ENCODE measurements around the gene MTMR12. TPM values are rescaled to one million over a fixed set of nuclear protein-coding genes. Genes with fewer than 3 reads are reported as not detected.

MTMR12 gene
- total and polyA plus RNA-seq, 10 of the 15 experiments (the other 5 are each of a cell fraction or from before 2014, with no cell fraction given): 5.0 to 22.9 (median 16.3) TPM

- ChIA-PET CTCF (interaction anchor here (0.6 to 12.1 kb wide), 7 partner anchors 8 to 379 kb away, joined by 3 to 339 read pairs (median 5); no protein-coding TSS in a partner anchor), RAD21 (ENCODE audit: unreplicated experiment) (interaction anchor here (0.9 to 5.9 kb wide), 3 partner anchors 15 to 356 kb away, joined by 3 to 172 read pairs (median 3); no protein-coding TSS in a partner anchor), SMC1A (ENCODE audit: uncharacterized antibody, unreplicated experiment) (interaction anchor here (0.9 to 5.3 kb wide), 7 partner anchors 9 to 378 kb away, joined by 3 to 153 read pairs (median 4); no protein-coding TSS in a partner anchor), POLR2A (interaction anchor here (1.2 kb wide), 1 partner anchor 96 kb away, joined by 7 read pairs; no protein-coding TSS in a partner anchor)
- no peak overlapping the region for H3K4me2 ChIP-seq (ENCODE audit: control insufficient read depth, insufficient read depth)
- no peak overlapping the region for H3K9ac ChIP-seq (ENCODE audit: control insufficient read depth, insufficient read depth, low read length)
- no TSS peak for BruUV-seq (replicated peaks)
- H3K79me2 ChIP-seq (ENCODE audit: control insufficient read depth, insufficient read depth, low read length): no peaks in the 10 kb centered on the region
- no peak overlapping the region for H3K27ac ChIP-seq (ENCODE audit: control insufficient read depth, insufficient read depth)
- no peaks in the 10 kb centered on the region for H3K4me1 ChIP-seq (ENCODE audit: control insufficient read depth, insufficient read depth, low read length)
- no peak overlapping the region for H2AFZ ChIP-seq (ENCODE audit: control insufficient read depth, low read depth, low read length)
- ATAC-seq (no peak), FAIRE-seq (no peak), DNase-seq (ENCODE audit: low read depth, low spot score) (no peak)
- no peaks in the 10 kb centered on the region for H4K20me1 ChIP-seq (ENCODE audit: control insufficient read depth, insufficient read depth)
- WGBS (ENCODE audit: insufficient coverage, insufficient replicate concordance, low lambda C conversion rate, missing lambda C conversion rate): 99% methylated on average over 10 of the region's 10 CpGs
- H3K9me3 ChIP-seq (replicated peaks; ENCODE audit: control insufficient read depth, insufficient read depth, low read length): no peaks in the 10 kb centered on the region
- intact Hi-C loops (cut with micrococcal nuclease; ENCODE audit: unreplicated experiment): no loop called here
- H3K36me3 ChIP-seq (ENCODE audit: control insufficient read depth in 2 of 2, insufficient read depth in 2 of 2, low read length in 1 of 2): peaks cover 17 to 33% of the 10 kb centered on the region in 2 experiments
- in situ Hi-C loops (cut with MboI): loop anchor here (10.0 kb wide), 1 partner anchor 381 kb away; no protein-coding TSS in a partner anchor
- no peak for TF ChIP-seq KLF5 (IDR thresholded peaks at IDR 0.05; ENCODE audit: partially characterized antibody)
- TF ChIP-seq HDGF (IDR thresholded peaks at IDR 0.05): no peak
- TF ChIP-seq SREBF1 (IDR thresholded peaks at IDR 0.05; ENCODE audit: low read length): no peak
- TF ChIP-seq E4F1 (IDR thresholded peaks at IDR 0.05; ENCODE audit: borderline replicate concordance, partially characterized antibody): no peak
- no peak for TF ChIP-seq MXI1 (IDR thresholded peaks at IDR 0.05; ENCODE audit: low read depth, low read length)
- TF ChIP-seq MEF2A (IDR thresholded peaks at IDR 0.05; ENCODE audit: insufficient read depth, low read depth, low read length): no peak
- H3K27me3 ChIP-seq (replicated peaks in 1 of 2; ENCODE audit: control insufficient read depth in 2 of 2, insufficient read depth in 2 of 2, low read length in 1 of 2): no peaks in the 10 kb centered on the region
- no peak overlapping the region for H3K4me3 ChIP-seq
Observed at GRCh38 chr5:32233696-32234447, 78.9 kb downstream of the MTMR12 start.
